K562 (cell line): ENCODE data around the gene PCNX2. TPM values are rescaled to one million over a fixed set of nuclear protein-coding genes. Genes with fewer than 3 reads are reported as not detected.

Experiments used
- ATAC-seq: fragments of 200-7000 bp; cut with Tn5 transposase; 3 replicates; pipeline ENCODE4 v1.9.1; 2020; ENCODE audit warnings: moderate library complexity
- BruUV-seq: library from RNA; stranded (reverse); fragments of 400-500 nt; replicated peaks from 2 replicates; lab custom pipeline; 2021; lab: Mats Ljungman, UMichigan
- CTCF ChIA-PET: fragments of 300-600 bp; formaldehyde crosslinking; extraction: SDS; loops from one replicate; lab custom pipeline; 2021; ENCODE audit warnings: low intra/inter-chr PET ratio; lab: Yijun Ruan, JAX
- POLR2A ChIA-PET: fragments of 300-600, 350-650 bp; sonication (Branson Sonifier 250); formaldehyde crosslinking; extraction: SDS; loops from one replicate; lab custom pipeline; 2021; ENCODE audit warnings: antibody characterized with exemption, inconsistent platforms; lab: Yijun Ruan, JAX
- DNase-seq, 4 experiments: peaks; one replicate each; pipeline versions ENCODE4 v3.0.0 to v3.0.0-alpha.2; 2011 to 2018; ENCODE audit warnings: low spot score in 3 of 4, mixed read lengths in 3 of 4; ENCODE audit errors: extremely low read depth in 1 of 4
- FAIRE-seq: peaks from 2 replicates; lab custom pipeline; 2011; peaks lifted over from hg19 to GRCh38; lab: Jason Lieb, UNC
- H2AFZ ChIP-seq: 2 replicates; pipeline ENCODE4 v1.6.0; 2011; ENCODE audit warnings: low read depth, low read length, control low read depth, inconsistent platforms
- H3K27ac ChIP-seq: fragments of 200-600 bp; 3 replicates; pipeline ENCODE4 v1.8.0; 2011; ENCODE audit warnings: low read depth, mild to moderate bottlenecking, control low read depth, inconsistent platforms, low read length, moderate library complexity, mixed read lengths; ENCODE audit errors: extremely low read depth
- H3K27me3 ChIP-seq, 2 experiments: fragments of 300-600 bp in 1 of 2; 2 replicates in 1 of 2; 3 replicates in 1 of 2; pipeline versions ENCODE4 v1.6.0 to v1.8.0; 2011; ENCODE audit warnings: inconsistent platforms in 2 of 2, low read length in 2 of 2, mild to moderate bottlenecking in 1 of 2, mixed read lengths in 1 of 2, moderate library complexity in 1 of 2; ENCODE audit not compliant: control insufficient read depth in 2 of 2, insufficient read depth in 2 of 2
- H3K36me3 ChIP-seq: fragments of 300-600 bp; 3 replicates; pipeline ENCODE4 v1.8.0; 2011; ENCODE audit warnings: mild to moderate bottlenecking, low read length, inconsistent platforms; ENCODE audit not compliant: control insufficient read depth, insufficient read depth
- H3K4me1 ChIP-seq, 2 experiments: fragments of 200-600 bp in 1 of 2; replicated peaks in 1 of 2; 2 replicates in 1 of 2; 3 replicates in 1 of 2; pipeline versions ENCODE4 v1.5.1 to v1.8.0; 2011; ENCODE audit warnings: inconsistent platforms in 2 of 2, low read length in 2 of 2, mild to moderate bottlenecking in 1 of 2, mixed read lengths in 1 of 2, moderate library complexity in 1 of 2; ENCODE audit not compliant: control insufficient read depth in 2 of 2, insufficient read depth in 2 of 2
- H3K4me2 ChIP-seq: 2 replicates; pipeline ENCODE4 v1.6.1; 2011; ENCODE audit warnings: low read length, control low read depth, inconsistent platforms, mixed read lengths; ENCODE audit not compliant: insufficient read depth
- H3K4me3 ChIP-seq: fragments of 200-600 bp; sonication (generic), shearing (Covaris generic); 2 replicates; pipeline ENCODE4 v1.5.1; 2016; ENCODE audit warnings: control low read depth, inconsistent platforms
- H3K79me2 ChIP-seq: fragments of 200-600 bp; 3 replicates; pipeline ENCODE4 v1.8.0; 2011; ENCODE audit warnings: low read length, inconsistent platforms; ENCODE audit not compliant: control insufficient read depth, insufficient read depth
- H3K9ac ChIP-seq, 2 experiments: 2 replicates each; pipeline versions ENCODE4 v1.6.0 to v1.6.1; 2011; ENCODE audit warnings: low read depth in 2 of 2, low read length in 2 of 2, control low read depth in 1 of 2, inconsistent platforms in 1 of 2, mild to moderate bottlenecking in 1 of 2, mixed read lengths in 1 of 2; ENCODE audit not compliant: insufficient read depth in 1 of 2
- H3K9me1 ChIP-seq: one replicate; pipeline ENCODE4 v1.6.0; 2011; ENCODE audit warnings: inconsistent platforms, mild to moderate bottlenecking, low read length, moderate library complexity; ENCODE audit not compliant: control insufficient read depth, insufficient read depth
- H3K9me3 ChIP-seq: replicated peaks from 2 replicates; pipeline ENCODE4 v1.5.1; 2011; ENCODE audit warnings: low read depth, low read length, inconsistent platforms; ENCODE audit not compliant: control insufficient read depth, insufficient read depth
- H4K20me1 ChIP-seq: replicated peaks from 2 replicates; pipeline ENCODE4 v1.6.1; 2011; ENCODE audit warnings: low read length, inconsistent platforms, mixed read lengths; ENCODE audit not compliant: control insufficient read depth, insufficient read depth
- ELK1 ChIP-seq: sonication (generic); formaldehyde crosslinking; IDR thresholded peaks from 2 replicates; pipeline ENCODE4 v1.8.1; 2022; ENCODE audit warnings: missing genetic modification reagents
- KDM1A ChIP-seq, 2 experiments: fragments of 450-650 bp; IDR thresholded peaks; 2 replicates each; pipeline ENCODE4 v1.6.1; 2016; ENCODE audit warnings: mild to moderate bottlenecking in 2 of 2
- MBD2 ChIP-seq: sonication (generic); IDR thresholded peaks from 2 replicates; pipeline ENCODE4 v1.6.1; 2016; ENCODE audit warnings: low read depth, borderline replicate concordance
- MECOM ChIP-seq: fragments of 250-450 bp; sonication (Bioruptor Pico); IDR thresholded peaks from 2 replicates; pipeline ENCODE4 v1.8.0; 2022; ENCODE audit warnings: inconsistent platforms
- SPI1 ChIP-seq: IDR thresholded peaks from 2 replicates; pipeline ENCODE4 v1.6.1; 2011; ENCODE audit warnings: low read depth, low read length, control low read depth, borderline replicate concordance
- WGBS: fragments of 100-300 bp; shearing (Covaris generic); methylation state at CpG from one replicate; pipeline ENCODE4 v1.1.6; 2016; ENCODE audit warnings: low coverage, mixed read lengths; ENCODE audit not compliant: insufficient coverage; ENCODE audit errors: missing lambda C conversion rate; 5-methylcytosine and 5-hydroxymethylcytosine counted together
- in situ Hi-C: fragments of 300-500 bp; cut with MboI; formaldehyde crosslinking; loops from 4 replicates; pipeline ENCODE4 v1.15.0; 2018; ENCODE audit warnings: inconsistent platforms, mixed read lengths
- intact Hi-C: fragments of 100-400 bp; cut with micrococcal nuclease; formaldehyde crosslinking; loops from 2 replicates; pipeline ENCODE4 v1.14.2; 2022
- polyA plus RNA-seq, 8 experiments: library from polyadenylated mRNA; depleted of rRNA in 4 of 8; stranded (reverse) in 5 of 8; unstranded in 3 of 8; fragments of >200 nt; fragmentation: Nextera tagmentation in 2 of 8; fragmentation: Illumina TruSeq in 1 of 8; extraction: Ambion mirVana in 2 of 8; extraction: Trizol in 1 of 8; gene quantifications; 2 replicates each; pipeline versions ENCODE4 v1.2.1 to v1.2.3, GENCODE V29; 2011 to 2014; ENCODE audit warnings: inconsistent platforms in 1 of 8, missing spikeins in 1 of 8
- total RNA-seq, 7 experiments: library from RNA; depleted of rRNA in 6 of 7; stranded (reverse); fragments of >200 nt in 6 of 7; fragmentation: Illumina TruSeq in 2 of 7; extraction: Trizol in 2 of 7; gene quantifications; 2 replicates each; pipeline versions ENCODE4 v1.2.1 to v1.2.3, GENCODE V29; 2011 to 2021; ENCODE audit warnings: low replicate concordance in 1 of 7

The PCNX2 gene
- total and polyA plus RNA-seq, 9 of the 15 experiments (the other 6 are each of a cell fraction or from before 2014, with no cell fraction given), result 0.07 to 0.33 TPM; not detected in 7

- BruUV-seq, result no TSS peak
- no peaks in the 10 kb centered on the region for H3K9me3 ChIP-seq
- 1% methylated on average over 11 of the region's 11 CpGs for WGBS
- no peak overlapping the region for H2AFZ ChIP-seq
- in situ Hi-C loops (no loop called here), intact Hi-C loops (no loop called here)
- H3K4me1 ChIP-seq, result no peaks in the 10 kb centered on the region
- DNase-seq, result no peak
- H3K27ac ChIP-seq, result no peak overlapping the region
- TF ChIP-seq KDM1A (IDR thresholded peaks at IDR 0.05), result no peak
- TF ChIP-seq SPI1, result peak; percentile 19; the same call in 1 of the 2 replicates
- TF ChIP-seq ELK1 (CRISPR knock-in tag), result no peak
- TF ChIP-seq MBD2, result no peak
- no peak for TF ChIP-seq MECOM (CRISPR knock-in tag)
- no peaks in the 10 kb centered on the region for H3K79me2 ChIP-seq
- ChIA-PET POLR2A (no interaction called here), CTCF (no interaction called here)
- FAIRE-seq, result no peak
- H3K4me2 ChIP-seq, result no peak overlapping the region
- H3K9me1 ChIP-seq, result no peaks in the 10 kb centered on the region
- no peak overlapping the region for H3K4me3 ChIP-seq
- ATAC-seq, result no peak
- H3K27me3 ChIP-seq, result no peaks in the 10 kb centered on the region; a peak in 2 of 5 replicates
- no peaks in the 10 kb centered on the region for H3K36me3 ChIP-seq
- no peak overlapping the region for H3K9ac ChIP-seq
- H4K20me1 ChIP-seq, result no peaks in the 10 kb centered on the region
These were observed 208.3 kb downstream of the PCNX2 start for GRCh38 chr1:233086961-233087881.
